Left lung (tissue), 10 donors: ENCODE results near the gene CKS2. TPM values are rescaled to one million over a fixed set of nuclear protein-coding genes. Genes with fewer than 3 reads are reported as not detected.

ENCODE experiments used
- ATAC-seq: fragments of 200-7000 bp; cut with Tn5 transposase; one replicate; pipeline ENCODE4 v1.9.1; 2020; ENCODE audit warnings: moderate library complexity
- DNase-seq, 4 donors: peaks; one replicate each; pipeline ENCODE4 v3.0.0-alpha.2; 2013 to 2020
- H3K27ac ChIP-seq, 2 donors: fragments of 200-600 bp; sonication (generic) in 1 of 2; one replicate each; pipeline versions ENCODE4 v1.5.0 to v1.8.0; 2020 to 2021
- H3K27me3 ChIP-seq, 2 donors: fragments of 200-600 bp; sonication (generic) in 1 of 2; one replicate each; pipeline versions ENCODE4 v1.5.0 to v1.8.0; 2020 to 2021
- H3K36me3 ChIP-seq, 2 donors: fragments of 200-600 bp; sonication (generic) in 1 of 2; one replicate each; pipeline versions ENCODE4 v1.5.0 to v1.8.0; 2020 to 2021
- H3K4me1 ChIP-seq, 2 donors: fragments of 200-600 bp; one replicate each; pipeline ENCODE4 v1.8.0; 2021
- H3K4me3 ChIP-seq, 2 donors: fragments of 200-600 bp; sonication (generic) in 1 of 2; one replicate each; pipeline versions ENCODE4 v1.5.0 to v1.8.0; 2020 to 2021; ENCODE audit warnings: mild to moderate bottlenecking in 1 of 2
- H3K9me3 ChIP-seq, 2 donors: fragments of 200-600 bp; sonication (generic) in 1 of 2; one replicate each; pipeline versions ENCODE4 v1.5.0 to v1.8.0; 2020 to 2021
- intact Hi-C, 2 donors: fragments of 100-400 bp; cut with DNase I; formaldehyde crosslinking; loops; one replicate each; pipeline versions ENCODE4 v1.11.2 to v1.14.2; 2022
- polyA plus RNA-seq, 6 donors: library from polyadenylated mRNA; unstranded; fragments of 120-200 nt; gene quantifications; one replicate each; pipeline ENCODE4 v1.2.1, GENCODE V29; 2013; ENCODE audit not compliant: insufficient read length in 6 of 6
- total RNA-seq, 2 donors: library from RNA; stranded (reverse); fragmentation: NEBNext Ultra II Directional; extraction: Animal tissue kit (Norgen Biotek cat#: 25700); gene quantifications; one replicate each; pipeline ENCODE4 v1.2.1, GENCODE V29; 2021
- TF ChIP-seq, protein P1 (sequence below), 2 donors: fragments of 200-600 bp; sonication (generic) in 1 of 2; IDR thresholded peaks; one replicate each; pipeline versions ENCODE4 v1.5.0 to v1.8.0; 2021; ENCODE audit warnings: antibody characterized with exemption in 2 of 2
- donor health status: DM: no; HTN: yes; CAD: no.
- donor health status: DM: no; HTN: no; CAD: no.

CKS2 gene
- total and polyA plus RNA-seq, 8 donors, result 43.1 to 127 (median 74.6) TPM

DNA sequence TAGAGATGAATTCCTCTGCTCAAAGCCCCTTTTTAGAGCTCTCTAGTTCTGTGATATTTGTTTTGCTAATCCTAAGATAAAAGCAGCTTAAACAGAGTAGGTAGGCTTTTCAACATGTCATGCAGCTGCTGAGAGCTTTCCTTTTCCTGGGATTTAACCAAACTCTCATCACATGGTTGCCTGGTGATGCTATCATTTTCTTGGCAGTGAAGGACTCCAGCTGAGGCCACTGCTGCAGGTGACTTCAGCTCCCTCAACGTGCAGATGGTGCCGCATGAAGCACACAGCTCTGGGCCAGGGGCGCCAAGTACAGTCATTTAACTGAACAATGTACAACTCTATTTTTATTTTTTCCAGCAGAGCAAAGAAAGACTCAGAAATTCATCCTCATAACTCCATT is 49.5 kb downstream of the CKS2 start:
- ATAC-seq, result peak; percentile 30
- TF ChIP-seq, protein P1, sequence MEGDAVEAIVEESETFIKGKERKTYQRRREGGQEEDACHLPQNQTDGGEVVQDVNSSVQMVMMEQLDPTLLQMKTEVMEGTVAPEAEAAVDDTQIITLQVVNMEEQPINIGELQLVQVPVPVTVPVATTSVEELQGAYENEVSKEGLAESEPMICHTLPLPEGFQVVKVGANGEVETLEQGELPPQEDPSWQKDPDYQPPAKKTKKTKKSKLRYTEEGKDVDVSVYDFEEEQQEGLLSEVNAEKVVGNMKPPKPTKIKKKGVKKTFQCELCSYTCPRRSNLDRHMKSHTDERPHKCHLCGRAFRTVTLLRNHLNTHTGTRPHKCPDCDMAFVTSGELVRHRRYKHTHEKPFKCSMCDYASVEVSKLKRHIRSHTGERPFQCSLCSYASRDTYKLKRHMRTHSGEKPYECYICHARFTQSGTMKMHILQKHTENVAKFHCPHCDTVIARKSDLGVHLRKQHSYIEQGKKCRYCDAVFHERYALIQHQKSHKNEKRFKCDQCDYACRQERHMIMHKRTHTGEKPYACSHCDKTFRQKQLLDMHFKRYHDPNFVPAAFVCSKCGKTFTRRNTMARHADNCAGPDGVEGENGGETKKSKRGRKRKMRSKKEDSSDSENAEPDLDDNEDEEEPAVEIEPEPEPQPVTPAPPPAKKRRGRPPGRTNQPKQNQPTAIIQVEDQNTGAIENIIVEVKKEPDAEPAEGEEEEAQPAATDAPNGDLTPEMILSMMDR (IDR thresholded peaks at IDR 0.05), result no peak
- Histone ChIP-seq H3K36me3 (peaks cover 0 to 88% of the 10 kb centered on the region in 2 donors), H3K9me3 (no peaks in the 10 kb centered on the region), H3K27me3 (no peaks in the 10 kb centered on the region), H3K4me1 (peaks cover 0 to 8% of the 10 kb centered on the region in 2 donors), H3K4me3 (no peak overlapping the region), H3K27ac (peak overlapping the region in 1 of 2 donors; percentile 40)
- peak in 1 of 4 donors; percentile 29 for DNase-seq
- intact Hi-C loops, result no loop called here

GRCh38 chr9:89361031-89361430 is 50.0 kb downstream of the CKS2 start:
- Histone ChIP-seq H3K27ac (no peak overlapping the region), H3K36me3 (peaks cover 0 to 82% of the 10 kb centered on the region in 2 donors)
- TF ChIP-seq, protein P1 (IDR thresholded peaks at IDR 0.05), result no peak

GRCh38 chr9:89361816-89362646 is 51.0 kb downstream of the CKS2 start:
- intact Hi-C loops, result no loop called here
- ATAC-seq (no peak), DNase-seq (peak in 1 of 4 donors; percentile 18)
- H3K27me3 ChIP-seq, result no peaks in the 10 kb centered on the region
- no peak overlapping the region for H3K27ac ChIP-seq
- TF ChIP-seq, protein P1 (IDR thresholded peaks at IDR 0.05), result no peak
- H3K36me3 ChIP-seq, result peaks cover 0 to 72% of the 10 kb centered on the region in 2 donors
- peaks cover 0 to 8% of the 10 kb centered on the region in 2 donors for H3K4me1 ChIP-seq
- H3K4me3 ChIP-seq, result no peak overlapping the region
- H3K9me3 ChIP-seq, result no peaks in the 10 kb centered on the region

More at GRCh38 chr9:89361031-89361430, 50.0 kb downstream of the CKS2 start:
- Histone ChIP-seq H3K27me3 (no peaks in the 10 kb centered on the region), H3K4me3 (no peak overlapping the region), H3K4me1 (peaks cover 0 to 8% of the 10 kb centered on the region in 2 donors), H3K9me3 (no peaks in the 10 kb centered on the region)
- DNase-seq (peak in 1 of 4 donors; percentile 12), ATAC-seq (no peak)
- intact Hi-C loops, result no loop called here

DNA sequence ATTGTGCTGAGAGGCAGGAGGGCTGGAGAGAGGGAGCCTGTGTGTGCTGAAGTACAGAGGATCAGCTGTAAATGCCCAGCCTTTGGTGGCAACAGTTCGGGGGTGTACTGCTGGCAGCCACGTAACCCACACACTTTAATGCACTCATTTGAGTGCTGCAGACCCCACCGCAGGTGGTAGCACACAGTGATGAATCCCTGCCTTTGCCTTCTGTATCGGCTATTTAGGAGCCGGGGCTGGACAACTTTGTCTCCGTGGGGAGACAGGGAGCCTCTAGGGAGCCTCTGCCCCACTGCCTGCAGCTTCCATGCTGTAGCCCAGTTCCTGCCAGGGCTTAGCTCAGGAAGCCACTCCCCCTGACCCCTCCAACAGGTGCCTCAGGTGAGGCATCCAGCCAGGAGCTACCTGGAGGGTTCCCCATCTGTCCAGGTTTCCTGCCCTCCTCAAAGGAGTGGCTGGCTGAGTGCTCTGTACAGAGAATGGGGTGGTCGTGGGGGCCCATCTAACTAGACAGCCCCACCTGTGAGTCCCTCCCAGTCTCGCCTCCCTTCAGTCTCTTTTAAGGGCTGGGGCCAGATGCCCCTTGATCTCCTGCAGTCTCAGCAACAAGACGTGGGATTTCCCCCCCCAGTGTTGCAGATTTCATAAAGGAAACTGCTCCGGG is 51.8 kb downstream of the CKS2 start:
- ATAC-seq (no peak), DNase-seq (peak in 1 of 4 donors; percentile 23)
- peaks cover 0 to 65% of the 10 kb centered on the region in 2 donors for H3K36me3 ChIP-seq
- TF ChIP-seq, protein P1 (IDR thresholded peaks at IDR 0.05), result no peak
- intact Hi-C loops, result no loop called here
- H3K9me3 ChIP-seq, result no peaks in the 10 kb centered on the region
- H3K27ac ChIP-seq, result no peak overlapping the region
- no peaks in the 10 kb centered on the region for H3K27me3 ChIP-seq
- H3K4me3 ChIP-seq, result no peak overlapping the region
- H3K4me1 ChIP-seq, result peaks cover 0 to 8% of the 10 kb centered on the region in 2 donors

GRCh38 chr9:89363311-89363670 is 52.3 kb downstream of the CKS2 start:
- Histone ChIP-seq H3K27ac (no peak overlapping the region), H3K4me1 (peaks cover 0 to 8% of the 10 kb centered on the region in 2 donors), H3K9me3 (no peaks in the 10 kb centered on the region), H3K36me3 (peaks cover 0 to 60% of the 10 kb centered on the region in 2 donors), H3K4me3 (no peak overlapping the region), H3K27me3 (no peaks in the 10 kb centered on the region)
- ATAC-seq (no peak), DNase-seq (peak in 1 of 4 donors; percentile 18)
- TF ChIP-seq, protein P1 (IDR thresholded peaks at IDR 0.05), result no peak
- intact Hi-C loops, result no loop called here
